ENCODE data around the gene C20orf96. TPM values are rescaled to one million over a fixed set of nuclear protein-coding genes. Genes with fewer than 3 reads are reported as not detected.

The C20orf96 gene
- total and polyA plus RNA-seq, 12 donors = 2.7 to 20.2 (median 6.3) TPM

DNA sequence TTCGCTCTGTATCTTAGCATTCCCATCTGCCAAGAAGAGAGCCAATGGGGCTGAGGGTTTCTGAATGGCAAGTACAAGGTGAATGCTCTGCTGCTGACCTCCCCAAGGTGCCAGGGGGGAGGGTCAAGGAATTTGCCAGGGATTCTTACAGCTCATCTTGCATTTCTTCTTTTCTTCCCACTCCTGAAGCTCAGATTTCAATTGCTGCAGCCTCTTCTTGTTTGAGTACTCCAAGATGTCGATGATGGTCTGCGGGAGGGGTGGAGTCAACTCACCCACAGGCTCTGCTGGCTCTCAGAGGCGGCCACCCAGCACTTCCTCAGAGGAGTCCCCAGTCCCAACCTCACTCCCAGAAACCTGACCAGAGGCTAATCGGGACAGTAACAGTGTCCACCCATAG lies 12.4 kb downstream of the C20orf96 start:
- H3K36me3 ChIP-seq (replicated peaks in 1 of 2) = no peaks in the 10 kb centered on the region
- H3K4me3 ChIP-seq = no peak overlapping the region
- intact Hi-C loops (cut with DNase I) = loop anchor here in 1 of 2 donors (5.0 kb wide), 1 partner anchor 54 kb away; no protein-coding TSS in a partner anchor
- 84 to 93% (median 86%) methylated on average over 5 of the region's 5 CpGs for whole genome bisulfite sequencing, 4 donors
- no peak for DNase-seq
- H3K4me1 ChIP-seq (replicated peaks in 1 of 2) = no peaks in the 10 kb centered on the region
- no peak overlapping the region for H3K27ac ChIP-seq
- TF ChIP-seq, protein P1, sequence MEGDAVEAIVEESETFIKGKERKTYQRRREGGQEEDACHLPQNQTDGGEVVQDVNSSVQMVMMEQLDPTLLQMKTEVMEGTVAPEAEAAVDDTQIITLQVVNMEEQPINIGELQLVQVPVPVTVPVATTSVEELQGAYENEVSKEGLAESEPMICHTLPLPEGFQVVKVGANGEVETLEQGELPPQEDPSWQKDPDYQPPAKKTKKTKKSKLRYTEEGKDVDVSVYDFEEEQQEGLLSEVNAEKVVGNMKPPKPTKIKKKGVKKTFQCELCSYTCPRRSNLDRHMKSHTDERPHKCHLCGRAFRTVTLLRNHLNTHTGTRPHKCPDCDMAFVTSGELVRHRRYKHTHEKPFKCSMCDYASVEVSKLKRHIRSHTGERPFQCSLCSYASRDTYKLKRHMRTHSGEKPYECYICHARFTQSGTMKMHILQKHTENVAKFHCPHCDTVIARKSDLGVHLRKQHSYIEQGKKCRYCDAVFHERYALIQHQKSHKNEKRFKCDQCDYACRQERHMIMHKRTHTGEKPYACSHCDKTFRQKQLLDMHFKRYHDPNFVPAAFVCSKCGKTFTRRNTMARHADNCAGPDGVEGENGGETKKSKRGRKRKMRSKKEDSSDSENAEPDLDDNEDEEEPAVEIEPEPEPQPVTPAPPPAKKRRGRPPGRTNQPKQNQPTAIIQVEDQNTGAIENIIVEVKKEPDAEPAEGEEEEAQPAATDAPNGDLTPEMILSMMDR (IDR thresholded peaks at IDR 0.05) = no peak
- TF ChIP-seq POLR2A (IDR thresholded peaks at IDR 0.05) = no peak
- H3K27me3 ChIP-seq = no peaks in the 10 kb centered on the region
- H3K9me3 ChIP-seq (replicated peaks in 1 of 3) = no peaks in the 10 kb centered on the region

DNA sequence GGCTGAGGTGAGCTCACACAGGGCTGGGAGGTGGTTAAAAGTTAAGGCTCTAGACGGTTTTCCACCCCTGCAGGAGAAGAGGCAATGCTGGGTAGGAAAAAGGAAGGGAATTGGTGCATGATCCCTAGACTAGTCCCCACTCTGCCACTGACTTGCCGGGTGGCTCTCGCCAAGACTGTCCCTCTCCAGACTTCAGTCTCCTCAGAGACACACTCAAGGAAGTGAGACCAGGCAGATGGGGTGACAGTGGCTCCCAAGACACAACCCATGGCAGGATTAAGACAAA lies 13.1 kb downstream of the C20orf96 start:
- Histone ChIP-seq H3K27ac (no peak overlapping the region), H3K4me3 (no peak overlapping the region), H3K36me3 (replicated peaks in 1 of 2) (no peaks in the 10 kb centered on the region), H3K27me3 (no peaks in the 10 kb centered on the region), H3K9me3 (replicated peaks in 1 of 3) (no peaks in the 10 kb centered on the region), H3K4me1 (replicated peaks in 1 of 2) (no peaks in the 10 kb centered on the region)
- 33 to 90% (median 54%) methylated on average over 2 to 3 of the region's 3 CpGs for WGBS, 4 donors
- intact Hi-C loops (cut with DNase I) = loop anchor here in 1 of 2 donors (5.0 kb wide), 1 partner anchor 55 kb away; no protein-coding TSS in a partner anchor
- DNase-seq = no peak
- TF ChIP-seq, protein P1 (IDR thresholded peaks at IDR 0.05) = no peak
- no peak for TF ChIP-seq POLR2A (IDR thresholded peaks at IDR 0.05)

DNA sequence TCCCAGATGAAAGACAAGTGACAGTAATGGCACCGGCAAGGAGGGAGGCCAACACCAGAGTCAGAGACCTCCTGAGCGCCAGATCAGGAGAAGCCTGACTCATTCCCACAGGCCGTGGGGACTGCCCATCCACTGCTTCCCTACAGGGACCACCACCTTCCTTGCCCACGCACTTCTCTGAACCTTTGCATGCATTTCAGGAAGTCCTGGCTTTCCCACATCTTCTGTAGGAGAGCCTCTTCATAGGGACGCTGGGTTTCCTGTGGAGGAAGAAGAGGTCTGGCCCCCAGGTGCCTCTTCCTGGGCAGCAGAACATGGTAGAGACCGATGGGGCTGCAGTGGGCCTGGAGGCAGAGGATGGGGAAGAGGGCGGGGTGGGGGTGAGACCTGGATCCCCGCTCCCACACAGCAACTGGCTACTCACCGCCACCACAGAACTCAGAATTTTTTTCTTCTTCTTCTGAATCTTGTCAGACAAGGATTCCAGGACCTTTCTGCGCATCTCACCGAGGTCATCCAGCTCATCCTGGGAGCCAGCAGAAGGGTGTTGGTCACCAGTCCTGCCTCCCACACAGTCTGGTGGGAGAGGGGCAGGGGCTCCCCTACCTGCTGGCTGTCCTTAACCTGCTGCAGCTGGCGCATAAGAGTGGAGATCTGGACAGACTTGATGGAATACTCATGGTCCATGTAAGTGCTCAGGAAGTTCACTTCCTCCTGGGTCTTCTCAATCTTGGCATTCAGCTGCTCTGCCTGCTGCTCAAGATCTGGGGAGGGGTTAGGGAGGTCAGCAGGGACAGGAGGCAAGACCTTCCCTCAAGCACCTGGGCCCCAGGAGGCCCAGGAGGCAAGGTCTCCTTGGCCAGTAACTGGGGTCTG lies 13.7 kb downstream of the C20orf96 start:
- intact Hi-C loops (cut with DNase I) = loop anchor here in 1 of 2 donors (5.0 kb wide), 1 partner anchor 55 kb away; no protein-coding TSS in a partner anchor
- Histone ChIP-seq H3K27me3 (no peaks in the 10 kb centered on the region), H3K36me3 (replicated peaks in 1 of 2) (no peaks in the 10 kb centered on the region)

DNA sequence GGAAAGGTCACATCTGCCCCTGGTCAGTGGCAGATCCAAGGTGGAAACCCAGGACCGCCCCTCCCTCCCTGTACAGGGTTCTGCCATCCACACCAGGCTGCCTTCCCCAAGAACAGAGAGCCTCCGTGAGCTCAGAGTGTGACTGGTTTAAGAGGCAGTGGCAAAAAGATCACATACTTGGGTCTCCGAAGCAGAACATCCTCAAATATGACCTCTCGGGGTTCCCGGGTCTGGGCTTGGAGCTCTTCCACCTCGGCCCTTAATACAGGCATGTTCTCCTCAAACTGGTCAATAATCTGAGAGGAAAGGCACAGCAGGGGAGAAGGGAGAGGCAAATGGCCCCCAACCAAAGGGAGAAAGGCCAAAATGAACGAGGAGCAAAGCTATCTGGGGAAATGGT lies 14.8 kb downstream of the C20orf96 start:
- no peaks in the 10 kb centered on the region for H3K36me3 ChIP-seq (replicated peaks in 1 of 2)
- no peak for DNase-seq
- no peaks in the 10 kb centered on the region for H3K9me3 ChIP-seq (replicated peaks in 1 of 3)
- no peaks in the 10 kb centered on the region for H3K27me3 ChIP-seq
- H3K27ac ChIP-seq = no peak overlapping the region
- no peak for TF ChIP-seq POLR2A (IDR thresholded peaks at IDR 0.05)
- TF ChIP-seq, protein P1 (IDR thresholded peaks at IDR 0.05) = no peak
- H3K4me1 ChIP-seq (replicated peaks in 1 of 2) = no peaks in the 10 kb centered on the region
- WGBS, 4 donors = 89 to 98% (median 94%) methylated on average over 5 to 7 of the region's 7 CpGs
- intact Hi-C loops (cut with DNase I) = loop anchor here in 1 of 2 donors (5.0 kb wide), 1 partner anchor 57 kb away; no protein-coding TSS in a partner anchor
- no peak overlapping the region for H3K4me3 ChIP-seq

More for the DNA sequence above, 13.7 kb downstream of the C20orf96 start:
- peak in 2 of 7 donors; percentile 9 to 33 for DNase-seq
- no peak for TF ChIP-seq POLR2A (IDR thresholded peaks at IDR 0.05)
- TF ChIP-seq, protein P1 (IDR thresholded peaks at IDR 0.05) = no peak
- Histone ChIP-seq H3K9me3 (replicated peaks in 1 of 3) (no peaks in the 10 kb centered on the region), H3K27ac (no peak overlapping the region), H3K4me3 (no peak overlapping the region), H3K4me1 (replicated peaks in 1 of 2) (no peaks in the 10 kb centered on the region)
- 91 to 95% (median 94%) methylated on average over 10 to 12 of the region's 12 CpGs for WGBS, 4 donors

Data from adrenal gland (tissue), 12 donors.